SKM-1 (cell line): ENCODE data around the gene TH.
"Not testable (repeated sequence)": the region's sequence is repeated elsewhere in the genome, so short reads cannot be mapped to it uniquely, and the experiment has no call there.

Source experiments
- DNase-seq: peaks from one replicate; lab custom pipeline; 2025; ENCODE audit not compliant: unreplicated experiment; lab: John Stamatoyannopoulos, UW

The TH gene

DNA sequence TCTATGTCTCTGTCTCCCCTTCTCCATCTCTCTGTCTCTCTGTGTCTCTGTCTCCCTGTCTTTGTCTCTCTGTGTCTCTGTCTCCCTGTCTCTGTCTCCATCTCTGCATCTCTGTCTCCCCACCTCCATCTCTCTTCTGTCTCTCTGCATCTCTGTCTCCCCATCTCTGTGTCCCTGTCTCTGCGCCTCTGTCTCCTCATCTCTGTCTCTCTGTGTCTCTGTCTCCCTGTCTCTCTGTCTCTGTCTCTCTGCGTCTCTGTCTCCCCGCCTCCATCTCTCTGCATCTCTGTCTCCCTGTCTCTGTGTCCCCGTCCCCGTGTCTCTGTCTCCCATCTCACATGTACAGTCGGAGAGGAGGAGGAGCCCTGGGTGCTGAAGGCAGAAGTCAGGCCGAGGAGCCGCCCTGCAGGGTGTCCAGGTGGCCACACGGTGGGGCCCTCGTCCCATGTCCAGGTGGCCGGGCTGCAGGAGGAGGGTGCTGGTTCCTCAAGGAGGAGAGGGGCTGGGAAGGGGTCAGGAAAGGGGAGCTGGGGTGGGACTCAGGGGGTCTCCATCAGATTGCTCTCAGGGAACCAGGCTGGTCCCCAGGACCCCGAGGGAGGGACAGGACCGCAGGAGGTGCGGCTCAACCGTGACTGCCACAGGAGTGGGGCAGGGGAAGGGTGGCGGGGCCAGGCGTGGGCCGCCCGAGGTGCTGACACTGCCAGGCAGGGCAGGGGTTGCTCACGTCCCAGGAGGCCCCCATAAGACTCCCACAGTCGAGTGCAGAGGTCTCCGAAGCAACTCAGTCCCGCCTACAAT lies 25.6 kb upstream of the TH start:
- peak; percentile 36 for DNase-seq

DNA sequence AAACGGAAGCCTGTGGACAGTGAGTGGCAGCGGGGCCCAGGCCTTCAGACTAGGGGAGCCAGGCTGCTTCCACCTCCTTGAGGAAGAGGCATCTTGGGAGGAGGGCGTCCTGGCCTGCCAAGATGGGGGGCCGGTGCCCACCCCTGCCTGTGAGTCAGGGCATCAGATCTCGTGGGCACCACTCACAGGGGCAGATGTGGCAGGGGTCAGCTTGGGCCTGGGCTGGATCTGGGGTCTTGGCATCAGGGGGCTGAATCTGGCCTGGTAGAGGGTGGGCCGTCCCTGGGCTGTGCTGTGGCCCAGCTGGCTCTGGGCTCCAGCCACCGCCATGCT lies 24.1 kb upstream of the TH start:
- no peak for DNase-seq

DNA sequence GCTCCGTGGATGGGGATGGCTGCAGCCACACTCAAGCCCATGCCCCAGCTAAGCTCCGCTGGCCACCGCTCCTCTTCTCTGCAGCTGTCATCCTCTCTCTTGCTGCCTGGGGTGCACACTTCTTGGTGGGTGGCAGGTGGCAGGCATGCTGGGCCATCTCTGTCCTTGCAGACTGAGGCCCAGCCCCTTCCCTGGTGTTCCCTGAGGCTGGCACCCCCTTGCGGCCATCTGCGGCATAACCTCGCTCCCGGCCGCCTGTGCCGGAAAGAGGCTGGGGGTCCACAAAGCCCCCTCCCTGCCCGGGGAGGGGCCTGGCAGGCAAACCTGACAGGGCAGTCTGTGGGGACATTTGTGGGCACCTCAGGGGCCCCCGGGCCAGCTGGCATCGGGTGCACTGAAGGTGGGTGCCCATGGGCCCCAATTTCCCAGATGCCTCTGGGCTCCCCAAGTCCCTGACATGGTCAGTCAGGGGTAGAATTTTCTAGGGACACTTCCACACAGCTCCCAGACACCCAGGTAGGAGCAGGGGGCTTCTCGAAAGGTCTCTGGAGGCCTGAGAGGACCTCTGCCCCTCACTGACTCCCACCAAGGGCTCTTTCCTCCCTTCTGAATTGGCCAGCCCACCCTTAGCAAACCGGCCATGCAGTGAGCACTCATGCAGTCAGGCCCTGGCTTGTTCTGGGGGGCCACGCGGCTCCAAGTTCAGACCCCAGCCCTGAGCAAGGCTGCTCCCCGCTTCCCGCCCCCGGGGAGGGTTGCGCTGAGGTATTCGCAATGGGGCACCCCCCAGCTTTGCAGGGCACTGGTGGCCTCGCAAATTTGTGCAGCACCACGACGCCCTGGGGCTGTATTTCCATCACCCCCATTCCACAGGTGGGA lies 23.5 kb upstream of the TH start:
- DNase-seq = no peak

- DNase-seq = not testable (repeated sequence)
These were observed 22.4 kb upstream of the TH start for GRCh38 chr11:2193888-2194595.

DNA sequence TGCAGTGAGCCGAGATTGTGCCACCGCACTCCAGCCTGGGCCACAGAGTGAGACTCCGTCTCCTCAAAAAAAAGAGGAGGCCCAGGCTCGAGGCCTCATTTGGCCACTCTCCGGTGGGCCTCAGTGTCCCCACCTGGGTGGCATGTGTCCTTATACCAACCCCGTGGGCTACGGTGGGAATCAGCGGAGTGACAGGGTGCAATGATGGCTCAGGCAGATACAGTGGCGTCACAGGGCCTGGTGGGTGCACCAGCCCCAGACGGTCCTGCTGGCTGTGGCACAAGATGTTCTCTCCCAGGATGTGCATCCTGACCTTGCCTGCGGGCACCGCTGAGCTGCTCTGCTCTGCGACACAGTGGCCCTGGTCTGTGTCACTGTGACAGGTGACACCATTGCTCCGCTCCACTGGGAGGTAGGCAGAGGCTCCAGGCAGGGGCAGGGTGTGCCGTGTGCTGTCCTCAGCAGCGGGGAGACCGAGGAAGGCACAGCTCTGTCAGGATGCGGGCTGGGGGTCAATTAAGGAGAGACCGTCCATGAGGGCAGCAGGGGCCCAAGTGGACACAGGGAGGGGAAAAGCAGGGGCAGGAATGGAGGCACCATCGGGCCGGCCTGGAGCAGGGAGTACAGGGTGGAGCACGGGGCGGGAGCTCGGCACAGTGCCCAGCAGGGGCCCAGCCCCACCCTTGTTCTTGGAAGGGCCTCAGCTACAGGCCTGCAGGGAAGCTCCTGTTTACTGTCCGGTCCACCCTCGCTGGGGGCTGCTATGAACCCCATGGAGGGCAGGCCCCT lies 21.7 kb upstream of the TH start:
- no peak for DNase-seq

- no peak for DNase-seq
These were observed 20.8 kb upstream of the TH start for GRCh38 chr11:2192435-2192834.

GRCh38 chr11:2191883-2192282 lies 20.3 kb upstream of the TH start:
- no peak for DNase-seq

- DNase-seq = peak; percentile 31
These were observed 19.2 kb upstream of the TH start for GRCh38 chr11:2190657-2191471.

GRCh38 chr11:2189938-2190656 lies 18.5 kb upstream of the TH start:
- DNase-seq = no peak

DNA sequence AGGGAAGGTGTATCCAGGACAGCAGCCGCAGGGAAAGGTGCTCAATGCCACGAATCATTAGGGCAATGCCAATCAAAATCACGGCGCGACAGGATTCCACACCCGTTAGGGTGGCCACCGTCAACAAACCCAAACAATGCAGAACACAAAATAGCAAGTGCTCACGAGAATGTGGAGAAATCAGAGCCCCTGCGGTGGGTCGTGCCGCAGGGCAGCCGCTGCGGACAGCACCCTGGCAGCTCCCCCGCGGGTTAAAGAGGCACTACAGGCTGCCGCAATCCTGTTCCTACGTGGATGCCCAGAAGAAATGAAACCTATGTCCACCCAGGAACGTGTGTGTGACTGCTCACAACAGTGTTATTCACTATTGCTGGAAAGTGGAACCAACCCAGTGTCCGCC lies 17.1 kb upstream of the TH start:
- no peak for DNase-seq

DNA sequence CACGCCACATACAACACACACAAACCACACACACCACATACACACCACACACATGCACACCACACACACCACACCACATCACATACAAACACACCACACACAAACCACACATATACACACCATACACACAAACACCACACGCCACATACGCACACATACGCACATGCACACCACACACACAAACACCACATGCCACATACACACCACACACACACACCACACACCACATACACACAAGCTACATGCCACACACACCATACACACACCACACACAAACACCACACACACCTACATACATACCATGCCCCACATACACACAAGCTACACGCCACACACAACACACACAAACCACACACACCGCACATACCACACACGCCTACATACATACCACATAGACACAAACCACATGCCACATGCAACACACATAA lies 15.7 kb upstream of the TH start:
- DNase-seq = no peak

- no peak for DNase-seq
These were observed 15.2 kb upstream of the TH start for GRCh38 chr11:2186669-2187279.

- DNase-seq = no peak
These were observed 13.9 kb upstream of the TH start for GRCh38 chr11:2185324-2186085.

DNA sequence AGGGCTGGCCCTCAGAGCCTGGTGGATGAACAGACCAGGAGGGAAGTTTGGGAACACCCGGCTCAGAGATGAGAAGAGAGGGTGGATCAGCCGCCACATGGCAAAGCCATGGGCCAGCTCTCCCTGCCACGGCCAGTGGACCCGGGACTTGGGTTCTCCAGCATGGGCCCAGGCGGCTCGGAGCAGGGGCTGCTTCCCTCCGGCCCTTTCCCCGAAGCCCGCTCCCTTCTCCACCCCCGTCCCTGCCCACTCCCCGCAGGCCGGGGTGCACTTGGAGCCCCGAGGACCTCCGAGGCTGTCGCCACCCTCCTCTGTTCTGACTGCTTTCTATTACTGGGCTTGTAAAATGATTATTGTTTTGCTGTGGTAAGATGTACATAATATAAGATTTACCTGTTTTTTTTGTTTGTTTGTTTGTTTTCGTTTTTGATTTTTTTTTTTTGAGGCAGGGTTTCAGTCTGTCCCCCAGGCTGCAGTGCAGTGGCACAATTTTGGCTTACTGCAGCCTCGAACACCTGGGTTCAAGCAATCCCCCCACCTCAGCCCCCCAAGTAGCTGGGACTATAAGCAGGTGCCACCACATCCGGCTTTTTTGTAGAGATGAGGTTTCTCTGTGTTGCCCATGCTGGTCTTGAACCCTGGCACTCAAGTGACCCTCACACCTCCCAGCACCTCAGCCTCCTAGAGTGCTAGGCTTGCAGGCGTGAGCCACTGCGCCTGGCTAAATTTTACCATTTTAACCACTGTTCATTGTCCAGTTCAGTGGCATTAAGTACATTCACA lies 11.3 kb upstream of the TH start:
- DNase-seq = no peak

DNA sequence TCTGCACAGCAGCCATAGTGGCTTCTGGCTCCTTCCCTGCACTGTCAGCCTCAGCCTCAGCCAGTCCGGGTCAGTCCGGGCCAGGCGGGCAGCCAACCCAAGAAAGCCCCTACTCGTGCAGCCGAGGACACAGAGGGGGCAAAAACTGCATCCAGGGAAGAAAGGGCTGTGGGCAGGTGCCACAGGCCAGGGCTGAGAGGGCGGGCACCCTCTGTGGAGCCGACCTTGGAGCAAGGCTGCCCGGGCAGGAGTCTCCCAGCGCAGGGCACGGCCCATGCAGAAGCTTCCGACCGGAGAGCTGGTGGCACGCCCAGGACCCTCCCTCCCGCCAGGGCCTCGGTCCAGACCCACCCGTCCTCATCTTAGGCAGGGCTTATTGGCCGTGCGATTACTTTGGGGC lies 10.5 kb upstream of the TH start:
- DNase-seq = no peak

DNA sequence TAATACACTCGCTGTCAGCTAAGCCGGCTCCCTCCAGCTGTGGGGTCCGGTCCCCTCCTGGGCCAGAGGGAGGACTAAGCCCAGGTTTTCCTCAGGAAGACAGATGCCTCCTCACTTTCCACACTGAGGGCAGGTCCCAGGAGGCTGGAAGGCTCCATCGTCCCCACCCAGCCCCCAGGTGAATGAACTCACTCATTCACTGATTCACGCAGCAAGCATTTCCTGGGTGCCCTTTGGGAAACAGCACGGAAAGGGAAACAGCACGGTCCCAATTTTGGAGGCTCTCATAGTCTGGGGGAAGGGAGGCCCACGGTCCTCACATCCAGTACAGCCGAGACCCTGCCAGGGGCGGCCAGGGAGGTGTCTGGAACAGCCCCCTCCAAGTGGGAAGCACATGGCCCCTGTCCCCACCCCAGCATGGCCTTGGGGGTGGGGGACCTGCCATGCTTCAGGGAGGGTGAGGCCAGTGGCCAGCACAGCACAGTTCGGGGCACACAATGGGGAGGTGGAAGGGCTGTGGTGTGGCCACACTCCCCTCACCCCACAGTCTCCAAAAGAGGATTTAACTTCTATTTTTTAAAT lies 9.3 kb upstream of the TH start:
- DNase-seq = no peak

GRCh38 chr11:2180347-2180746 lies 8.7 kb upstream of the TH start:
- no peak for DNase-seq
